ENCODE measurements around the gene TNFSF13.

DNA sequence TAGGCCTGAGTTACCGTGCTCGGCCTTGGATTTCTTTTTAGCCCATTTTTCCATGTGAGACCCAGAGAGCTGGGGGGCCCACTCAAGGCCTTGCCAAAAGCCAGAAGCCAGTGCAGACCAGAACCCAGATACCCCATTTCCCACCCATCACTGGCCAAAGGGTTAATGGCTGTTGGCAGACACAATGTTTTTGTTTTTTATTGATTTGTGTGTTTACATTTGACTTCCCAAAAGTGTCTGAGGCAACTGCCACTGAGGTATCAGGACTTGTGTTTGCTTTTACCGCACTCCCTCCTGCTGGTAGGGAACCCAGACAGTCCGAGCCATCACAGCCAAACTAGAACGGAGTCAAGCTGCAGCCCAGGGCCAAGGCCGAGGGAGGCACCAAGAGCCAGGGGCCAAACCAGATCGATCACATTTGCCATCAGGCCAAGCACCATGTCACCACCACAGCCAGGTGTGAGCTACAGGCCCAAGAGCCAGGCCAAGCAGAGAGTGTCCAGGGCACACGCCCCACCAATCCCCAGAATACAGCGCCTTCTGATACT lies 17.4 kb upstream of the TNFSF13 start:
- no peak for TF ChIP-seq POLR2A (IDR thresholded peaks at IDR 0.05)
- TF ChIP-seq, protein P1, sequence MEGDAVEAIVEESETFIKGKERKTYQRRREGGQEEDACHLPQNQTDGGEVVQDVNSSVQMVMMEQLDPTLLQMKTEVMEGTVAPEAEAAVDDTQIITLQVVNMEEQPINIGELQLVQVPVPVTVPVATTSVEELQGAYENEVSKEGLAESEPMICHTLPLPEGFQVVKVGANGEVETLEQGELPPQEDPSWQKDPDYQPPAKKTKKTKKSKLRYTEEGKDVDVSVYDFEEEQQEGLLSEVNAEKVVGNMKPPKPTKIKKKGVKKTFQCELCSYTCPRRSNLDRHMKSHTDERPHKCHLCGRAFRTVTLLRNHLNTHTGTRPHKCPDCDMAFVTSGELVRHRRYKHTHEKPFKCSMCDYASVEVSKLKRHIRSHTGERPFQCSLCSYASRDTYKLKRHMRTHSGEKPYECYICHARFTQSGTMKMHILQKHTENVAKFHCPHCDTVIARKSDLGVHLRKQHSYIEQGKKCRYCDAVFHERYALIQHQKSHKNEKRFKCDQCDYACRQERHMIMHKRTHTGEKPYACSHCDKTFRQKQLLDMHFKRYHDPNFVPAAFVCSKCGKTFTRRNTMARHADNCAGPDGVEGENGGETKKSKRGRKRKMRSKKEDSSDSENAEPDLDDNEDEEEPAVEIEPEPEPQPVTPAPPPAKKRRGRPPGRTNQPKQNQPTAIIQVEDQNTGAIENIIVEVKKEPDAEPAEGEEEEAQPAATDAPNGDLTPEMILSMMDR (IDR thresholded peaks at IDR 0.05) = no peak
